Brain microvascular endothelial cell (primary cell): ENCODE data around the gene TPRX1.

Experiments used
- DNase-seq: peaks from one replicate; pipeline ENCODE4 v3.0.0-alpha.2; 2020
- H3K27ac ChIP-seq: fragments of 250-450 bp; sonication (Bioruptor Pico); 2 replicates; pipeline ENCODE4 v1.5.1; 2020; ENCODE audit warnings: mild to moderate bottlenecking, moderate library complexity
- H3K27me3 ChIP-seq: fragments of 250-450 bp; sonication (Bioruptor Pico); replicated peaks from 2 replicates; pipeline ENCODE4 v1.5.1; 2020; ENCODE audit warnings: mild to moderate bottlenecking
- H3K36me3 ChIP-seq: fragments of 250-450 bp; sonication (Bioruptor Pico); replicated peaks from 2 replicates; pipeline ENCODE4 v1.5.1; 2020; ENCODE audit warnings: mild to moderate bottlenecking
- H3K4me3 ChIP-seq: 2 replicates; pipeline ENCODE4 v1.5.1; 2011; ENCODE audit warnings: low read depth, mild to moderate bottlenecking, control low read depth, low read length, moderate library complexity
- in situ Hi-C: cut with HindIII; loops from 2 replicates; pipeline ENCODE4 v1.10.0; 2017; ENCODE audit warnings: low sequenced_read_pairs, low pct_ligation_motif_present
- TF ChIP-seq, protein P1 (sequence below): IDR thresholded peaks from 2 replicates; pipeline ENCODE4 v1.5.1; 2011; ENCODE audit warnings: low read depth, mild to moderate bottlenecking, moderate library complexity, low read length, control low read depth, inconsistent platforms; ENCODE audit errors: missing control alignments

Gene TPRX1

DNA sequence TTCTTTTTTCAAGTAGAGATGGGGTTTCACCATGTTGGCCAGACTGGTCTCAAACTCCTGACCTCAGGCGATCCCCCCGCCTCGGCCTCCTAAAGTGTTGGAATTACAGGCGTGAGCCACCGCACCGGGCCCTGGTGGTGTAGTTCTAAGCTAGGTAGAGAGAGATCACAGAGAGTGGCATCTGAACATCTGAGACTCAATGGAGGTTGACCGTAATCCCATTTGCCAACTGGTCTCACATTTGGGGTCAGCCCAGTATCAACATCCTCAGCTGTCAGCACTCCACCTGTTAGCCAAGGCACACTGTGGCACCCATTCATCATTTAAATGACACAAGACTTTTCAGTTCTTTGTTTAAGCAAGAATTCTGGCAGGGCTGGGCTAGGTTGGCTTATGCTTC lies 17.8 kb downstream of the TPRX1 start:
- no peak overlapping the region for H3K4me3 ChIP-seq
- TF ChIP-seq, protein P1, sequence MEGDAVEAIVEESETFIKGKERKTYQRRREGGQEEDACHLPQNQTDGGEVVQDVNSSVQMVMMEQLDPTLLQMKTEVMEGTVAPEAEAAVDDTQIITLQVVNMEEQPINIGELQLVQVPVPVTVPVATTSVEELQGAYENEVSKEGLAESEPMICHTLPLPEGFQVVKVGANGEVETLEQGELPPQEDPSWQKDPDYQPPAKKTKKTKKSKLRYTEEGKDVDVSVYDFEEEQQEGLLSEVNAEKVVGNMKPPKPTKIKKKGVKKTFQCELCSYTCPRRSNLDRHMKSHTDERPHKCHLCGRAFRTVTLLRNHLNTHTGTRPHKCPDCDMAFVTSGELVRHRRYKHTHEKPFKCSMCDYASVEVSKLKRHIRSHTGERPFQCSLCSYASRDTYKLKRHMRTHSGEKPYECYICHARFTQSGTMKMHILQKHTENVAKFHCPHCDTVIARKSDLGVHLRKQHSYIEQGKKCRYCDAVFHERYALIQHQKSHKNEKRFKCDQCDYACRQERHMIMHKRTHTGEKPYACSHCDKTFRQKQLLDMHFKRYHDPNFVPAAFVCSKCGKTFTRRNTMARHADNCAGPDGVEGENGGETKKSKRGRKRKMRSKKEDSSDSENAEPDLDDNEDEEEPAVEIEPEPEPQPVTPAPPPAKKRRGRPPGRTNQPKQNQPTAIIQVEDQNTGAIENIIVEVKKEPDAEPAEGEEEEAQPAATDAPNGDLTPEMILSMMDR = no peak
- H3K27ac ChIP-seq = no peak overlapping the region
- no peaks in the 10 kb centered on the region for H3K27me3 ChIP-seq
- no peak for DNase-seq
- peaks cover 40% of the 10 kb centered on the region for H3K36me3 ChIP-seq
- in situ Hi-C loops = no loop called here

DNA sequence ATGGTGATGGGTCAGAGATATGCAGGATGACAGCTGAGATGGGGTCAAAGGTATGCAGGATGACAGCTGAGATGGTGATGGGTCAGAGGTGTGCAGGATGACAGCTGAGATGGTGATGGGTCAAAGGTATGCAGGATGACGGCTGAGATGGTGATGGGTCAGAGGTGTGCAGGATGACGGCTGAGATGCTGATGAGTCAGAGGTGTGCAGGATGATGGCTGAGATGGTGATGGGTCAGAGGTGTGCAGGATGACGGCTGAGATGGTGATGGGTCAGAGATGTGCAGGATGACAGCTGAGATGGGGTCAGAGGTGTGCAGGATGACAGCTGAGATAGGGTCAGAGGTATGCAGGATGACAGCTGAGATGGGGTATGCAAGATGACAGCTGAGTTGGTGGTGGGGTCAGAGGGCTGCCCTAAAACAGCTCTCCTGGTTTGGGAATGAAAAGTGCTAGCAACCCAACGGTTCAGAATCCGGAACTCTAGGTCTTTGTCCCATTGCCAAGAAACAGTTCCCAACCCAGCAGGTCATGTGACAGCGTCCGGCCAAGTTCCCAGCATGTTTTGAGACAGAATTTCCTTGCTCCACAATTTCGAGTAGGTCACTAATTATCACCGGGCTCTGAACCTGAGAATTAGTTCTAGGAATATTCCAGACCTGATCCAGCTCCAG lies 22.6 kb downstream of the TPRX1 start:
- TF ChIP-seq, protein P1 = no peak
- DNase-seq = no peak
- H3K27ac ChIP-seq = no peak overlapping the region
- H3K27me3 ChIP-seq = no peaks in the 10 kb centered on the region
- in situ Hi-C loops = no loop called here
- H3K36me3 ChIP-seq = peaks cover 44% of the 10 kb centered on the region
- H3K4me3 ChIP-seq = no peak overlapping the region

DNA sequence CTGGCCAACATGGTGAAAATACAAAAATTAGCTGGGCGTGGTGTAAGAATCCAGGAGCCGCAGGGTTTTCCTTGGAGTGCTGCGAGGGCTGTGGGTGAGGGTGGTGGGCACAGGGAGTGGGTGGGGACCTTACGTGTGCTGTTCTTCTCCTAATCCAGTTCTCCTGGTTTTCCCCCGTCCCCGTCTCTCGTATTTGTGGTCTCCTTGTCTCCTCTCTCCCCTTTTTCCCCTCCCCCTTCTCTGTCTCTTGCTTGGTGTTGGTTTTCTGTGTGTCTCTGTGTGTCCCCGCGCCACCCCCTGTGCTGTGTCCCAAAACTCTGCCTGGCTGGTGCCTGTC lies 24.2 kb downstream of the TPRX1 start:
- peak overlapping the region; percentile 88 for H3K4me3 ChIP-seq
- peaks cover 32% of the 10 kb centered on the region for H3K36me3 ChIP-seq
- no peak overlapping the region for H3K27ac ChIP-seq
- in situ Hi-C loops = no loop called here
- DNase-seq = no peak
- no peaks in the 10 kb centered on the region for H3K27me3 ChIP-seq
- TF ChIP-seq, protein P1 = no peak

DNA sequence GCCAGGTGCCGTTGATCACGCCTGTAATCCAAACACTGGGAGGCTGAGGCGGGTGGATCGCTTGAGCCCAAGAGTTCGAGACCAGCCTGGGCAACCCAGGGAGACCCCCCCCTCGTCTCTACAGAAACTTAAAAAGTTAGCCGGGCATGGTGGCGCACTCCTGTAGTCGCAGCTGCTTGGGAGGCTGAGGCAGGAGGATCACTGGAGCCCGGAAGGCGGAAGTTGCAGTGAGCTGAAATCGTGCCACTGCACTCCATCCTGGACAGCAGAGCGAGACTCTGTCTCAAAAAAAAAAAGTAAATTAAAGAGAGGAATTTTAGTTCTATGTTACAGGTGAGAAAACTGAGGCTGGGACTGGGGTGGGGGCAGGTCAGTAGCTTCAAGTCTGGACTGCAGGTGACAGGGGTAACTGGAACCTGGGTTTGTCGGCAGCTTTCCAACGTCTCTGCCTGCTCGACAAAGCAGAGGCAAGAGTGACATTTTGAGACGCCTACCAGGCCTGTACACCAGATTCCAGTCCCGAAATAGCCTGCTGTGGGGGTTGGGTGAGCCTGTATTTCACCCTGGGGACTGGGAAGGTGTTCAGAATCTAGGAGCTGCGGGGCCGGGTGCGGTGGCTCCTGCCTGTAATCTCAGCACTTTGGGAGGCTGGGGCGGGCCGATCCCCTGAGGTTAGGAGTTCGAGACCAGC lies 24.7 kb downstream of the TPRX1 start:
- Histone ChIP-seq H3K4me3 (peak overlapping the region; percentile 88), H3K27ac (no peak overlapping the region), H3K36me3 (peaks cover 30% of the 10 kb centered on the region), H3K27me3 (no peaks in the 10 kb centered on the region)
- in situ Hi-C loops = no loop called here
- no peak for DNase-seq
- TF ChIP-seq, protein P1 = no peak

DNA sequence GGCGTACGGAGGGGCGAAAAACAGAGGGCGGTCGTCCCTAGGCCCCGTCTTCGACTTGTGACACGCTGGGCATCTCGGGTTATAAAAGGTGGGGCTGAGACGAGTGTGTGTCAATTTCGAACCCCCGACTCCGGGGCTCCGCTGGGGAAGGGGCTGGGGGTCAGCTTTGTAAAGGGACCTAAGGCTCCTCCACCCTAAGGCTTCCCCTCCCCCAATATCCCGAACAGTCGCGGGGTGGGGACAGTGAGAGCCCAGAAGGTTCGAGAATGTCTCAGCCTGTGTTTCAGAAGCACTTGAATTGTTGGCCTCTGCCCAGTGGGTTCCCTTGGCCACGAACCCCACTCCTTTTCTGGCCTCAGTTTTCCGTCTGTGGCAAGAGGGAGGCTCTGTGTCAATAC lies 25.4 kb downstream of the TPRX1 start:
- TF ChIP-seq, protein P1 = no peak
- Histone ChIP-seq H3K36me3 (peaks cover 23% of the 10 kb centered on the region), H3K27me3 (no peaks in the 10 kb centered on the region), H3K4me3 (peak overlapping the region; percentile 88), H3K27ac (no peak overlapping the region)
- in situ Hi-C loops = no loop called here
- DNase-seq = no peak
